NCI-H2029 (cell line): ENCODE measurements around the gene JAM3.

Source experiments
- DNase-seq: peaks from one replicate; lab custom pipeline; 2025; lab: John Stamatoyannopoulos, UW

Gene JAM3

DNA sequence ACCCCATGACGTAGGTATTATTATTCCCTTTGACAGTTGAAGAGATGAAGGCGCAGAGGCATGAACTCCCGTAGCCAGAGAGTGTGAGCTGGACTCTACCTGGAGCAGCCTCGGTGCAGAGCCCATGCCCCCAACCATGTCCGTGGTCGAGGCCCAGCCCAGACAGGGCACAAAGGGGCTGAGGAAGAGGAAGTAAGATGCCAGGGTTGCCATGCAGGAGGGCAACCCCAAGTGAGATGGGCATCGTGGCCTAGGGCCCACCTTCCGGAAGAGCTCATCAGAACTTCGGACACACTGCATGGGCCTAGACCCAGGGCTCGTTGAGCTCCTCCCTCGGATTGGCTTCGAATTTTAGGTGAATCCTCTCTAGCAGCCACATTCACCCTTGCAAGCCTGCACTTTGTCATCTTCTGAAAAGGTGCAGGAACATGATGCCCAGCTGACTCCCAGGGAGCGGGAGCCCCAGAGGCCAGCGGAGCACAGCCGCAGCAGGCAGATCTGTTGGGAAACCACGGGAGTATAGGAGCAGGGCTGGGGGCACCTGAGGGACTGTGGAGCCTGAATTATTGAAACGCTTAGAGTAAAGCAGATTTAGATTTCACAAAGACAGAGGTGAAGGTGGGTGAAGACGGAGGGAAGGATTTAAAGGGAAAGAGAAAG is 29.0 kb upstream of the JAM3 start:
- no peak for DNase-seq

DNA sequence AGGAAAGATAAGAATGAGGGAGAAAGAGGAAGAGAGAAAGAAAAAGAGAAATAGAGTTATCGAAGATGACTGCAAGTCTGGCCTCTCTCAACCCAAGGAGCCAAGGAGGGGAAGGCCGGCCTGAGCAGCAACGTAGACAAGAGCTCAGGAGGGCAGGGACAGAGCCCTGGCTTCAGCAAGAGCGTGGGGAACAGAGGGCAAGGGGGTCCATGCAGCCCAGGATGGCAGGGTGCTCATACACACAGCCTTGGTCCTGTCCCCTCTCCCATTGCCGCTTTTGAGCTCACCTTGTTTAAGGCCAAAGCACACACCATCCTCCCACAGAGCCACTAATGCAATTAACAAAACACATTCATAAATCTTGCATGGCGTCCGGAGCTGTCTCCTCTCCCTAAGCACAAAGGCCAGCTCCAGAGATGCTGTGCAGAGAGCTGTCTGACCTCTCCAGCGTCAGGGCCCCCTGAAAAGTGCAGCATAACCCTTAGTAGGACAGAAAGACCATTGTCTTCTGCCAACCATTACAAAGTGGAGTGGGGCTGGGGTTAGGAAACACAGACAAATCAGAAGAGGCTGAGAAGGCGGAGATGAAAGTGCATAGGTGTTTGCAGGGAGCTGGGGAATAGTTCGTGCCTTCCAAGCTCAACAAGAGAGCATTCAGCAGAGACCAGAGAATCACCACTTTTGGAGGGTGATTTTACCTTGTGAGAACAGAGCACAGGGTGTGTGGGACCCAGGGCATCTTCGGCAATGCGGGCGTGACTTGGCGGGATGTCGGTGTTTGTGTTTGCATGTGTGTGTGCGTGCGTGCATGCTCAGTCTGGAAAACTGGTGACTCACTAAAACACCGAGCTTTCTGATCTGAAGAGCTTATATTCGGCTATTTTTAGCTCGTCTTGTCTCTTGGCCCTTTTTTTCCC is 28.2 kb upstream of the JAM3 start:
- no peak for DNase-seq

GRCh38 chr11:134041349-134041748 is 27.5 kb upstream of the JAM3 start:
- no peak for DNase-seq

DNA sequence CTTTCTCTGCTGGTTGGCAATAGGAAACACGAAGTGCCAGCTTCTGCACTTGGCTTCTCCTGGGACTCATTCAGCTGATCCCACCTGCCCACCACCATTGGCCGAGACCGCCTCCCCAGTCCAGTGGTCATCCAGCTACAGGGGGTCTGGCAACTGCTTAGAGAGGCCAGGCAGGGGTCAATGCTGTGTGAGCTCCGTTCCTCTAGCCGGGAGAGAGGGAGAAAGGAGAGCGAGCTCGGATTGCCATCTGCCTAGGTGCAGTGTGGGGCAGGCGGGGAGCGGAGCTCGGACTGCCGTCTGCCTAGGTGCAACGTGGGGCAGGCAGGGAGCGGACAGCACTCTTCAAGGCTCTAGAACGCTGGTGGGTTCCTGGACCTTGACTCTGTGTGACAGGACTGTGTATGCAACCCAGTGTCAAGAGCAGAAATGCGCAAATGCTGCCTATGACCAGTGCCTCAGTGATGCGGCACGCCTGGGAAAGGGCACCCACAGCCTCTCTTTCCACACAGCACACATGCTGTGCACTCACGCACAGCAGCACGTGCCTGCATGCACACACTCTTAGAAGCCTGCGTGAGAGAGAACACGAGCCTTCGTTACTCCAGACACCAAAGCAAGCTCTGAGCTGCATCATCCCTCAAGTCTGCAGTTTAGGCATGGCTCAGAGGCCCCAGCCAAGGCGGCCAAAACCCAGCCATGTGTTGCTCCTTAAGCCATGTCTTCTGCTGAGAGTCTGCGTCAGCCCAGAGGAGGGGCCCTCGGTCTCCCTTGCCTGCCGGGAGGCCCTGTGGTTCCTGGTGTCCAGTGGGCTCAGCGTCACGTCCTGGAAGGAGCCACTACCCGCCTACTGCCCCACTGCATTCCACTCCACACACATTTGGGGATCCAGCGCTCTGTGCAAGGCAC is 26.8 kb upstream of the JAM3 start:
- DNase-seq, result no peak

GRCh38 chr11:134043821-134044420 is 25.0 kb upstream of the JAM3 start:
- DNase-seq, result no peak

- no peak for DNase-seq
These were observed 24.2 kb upstream of the JAM3 start for GRCh38 chr11:134044514-134045284.

DNA sequence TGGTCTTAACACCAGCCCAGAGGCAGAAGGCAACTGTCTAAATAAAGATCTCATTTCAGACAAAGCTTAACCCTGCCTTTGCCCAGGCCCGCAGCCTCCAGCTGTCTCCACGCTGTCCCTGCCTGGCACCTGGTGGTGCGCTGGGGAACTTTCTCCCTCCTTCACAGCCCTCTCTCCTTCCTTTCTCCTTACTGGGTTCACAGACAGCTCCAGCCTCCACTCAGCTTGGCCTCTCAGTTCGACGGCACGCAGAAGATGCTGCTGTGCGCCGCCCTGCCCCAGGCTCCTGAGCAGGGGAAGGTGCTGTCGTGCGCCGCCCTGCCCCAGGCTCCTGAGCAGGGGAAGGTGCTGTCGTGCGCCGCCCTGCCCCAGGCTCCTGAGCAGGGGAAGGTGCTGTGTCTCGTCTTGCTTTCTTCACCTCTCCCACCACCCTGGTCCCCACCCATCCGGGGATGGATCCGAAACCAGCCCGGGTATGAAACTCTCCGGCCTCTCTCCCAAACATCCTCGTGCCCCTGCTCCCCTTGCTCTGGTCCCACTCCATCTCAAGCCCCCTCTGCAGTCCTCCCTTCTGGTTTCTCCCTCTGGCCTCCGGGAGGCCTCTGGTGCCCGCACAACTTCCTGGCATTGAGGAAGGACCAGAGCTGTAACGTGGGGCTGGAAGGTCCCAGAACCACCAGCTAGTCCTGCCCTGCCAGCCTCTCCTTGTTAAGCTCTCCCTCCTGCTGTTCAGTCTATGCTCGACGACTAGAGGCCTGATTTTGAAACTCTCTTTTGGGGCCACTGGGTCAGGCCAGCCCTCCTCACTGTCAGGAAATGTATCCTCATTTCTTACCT is 22.9 kb upstream of the JAM3 start:
- peak; percentile 38 for DNase-seq

GRCh38 chr11:134046681-134047449 is 22.0 kb upstream of the JAM3 start:
- no peak for DNase-seq

- no peak for DNase-seq
These were observed 21.3 kb upstream of the JAM3 start for GRCh38 chr11:134047586-134047999.

DNA sequence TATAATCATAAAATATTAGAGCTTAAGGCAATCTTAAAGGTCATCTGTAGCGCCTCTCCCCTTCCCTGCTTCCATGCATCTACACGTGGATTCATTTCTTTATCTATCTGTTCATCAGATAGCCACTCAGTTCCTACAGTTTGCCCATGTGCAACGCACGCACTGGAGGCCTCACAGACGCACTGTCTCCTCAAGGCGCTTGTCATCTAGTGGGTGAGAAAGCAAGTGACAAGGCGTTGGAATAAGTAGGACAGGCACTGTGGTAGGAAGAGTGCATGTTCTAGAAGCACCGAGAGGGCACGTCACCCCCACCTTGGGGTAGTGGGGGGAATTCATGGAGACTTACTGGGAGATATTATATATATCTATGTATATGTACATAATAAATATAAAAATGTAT is 20.8 kb upstream of the JAM3 start:
- no peak for DNase-seq

DNA sequence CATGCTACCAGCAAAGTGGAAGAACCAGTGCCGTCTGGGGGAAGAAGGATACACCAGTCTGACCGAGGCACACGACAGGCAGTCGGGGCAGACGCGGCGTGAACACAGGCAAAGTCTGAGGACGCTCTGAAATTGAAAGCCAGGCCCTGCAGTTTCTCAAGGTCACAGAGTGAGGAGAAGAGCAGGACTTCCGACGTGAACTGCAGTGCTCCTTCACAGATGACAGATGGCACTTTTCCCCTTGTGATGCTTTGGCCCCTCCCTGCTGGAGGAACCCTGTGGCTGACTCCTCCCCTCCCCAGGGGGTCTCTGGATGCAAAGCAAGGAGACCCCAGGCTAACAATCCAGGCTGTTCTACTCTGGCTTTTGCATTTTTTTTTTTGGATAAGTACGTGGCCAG is 19.6 kb upstream of the JAM3 start:
- no peak for DNase-seq

DNA sequence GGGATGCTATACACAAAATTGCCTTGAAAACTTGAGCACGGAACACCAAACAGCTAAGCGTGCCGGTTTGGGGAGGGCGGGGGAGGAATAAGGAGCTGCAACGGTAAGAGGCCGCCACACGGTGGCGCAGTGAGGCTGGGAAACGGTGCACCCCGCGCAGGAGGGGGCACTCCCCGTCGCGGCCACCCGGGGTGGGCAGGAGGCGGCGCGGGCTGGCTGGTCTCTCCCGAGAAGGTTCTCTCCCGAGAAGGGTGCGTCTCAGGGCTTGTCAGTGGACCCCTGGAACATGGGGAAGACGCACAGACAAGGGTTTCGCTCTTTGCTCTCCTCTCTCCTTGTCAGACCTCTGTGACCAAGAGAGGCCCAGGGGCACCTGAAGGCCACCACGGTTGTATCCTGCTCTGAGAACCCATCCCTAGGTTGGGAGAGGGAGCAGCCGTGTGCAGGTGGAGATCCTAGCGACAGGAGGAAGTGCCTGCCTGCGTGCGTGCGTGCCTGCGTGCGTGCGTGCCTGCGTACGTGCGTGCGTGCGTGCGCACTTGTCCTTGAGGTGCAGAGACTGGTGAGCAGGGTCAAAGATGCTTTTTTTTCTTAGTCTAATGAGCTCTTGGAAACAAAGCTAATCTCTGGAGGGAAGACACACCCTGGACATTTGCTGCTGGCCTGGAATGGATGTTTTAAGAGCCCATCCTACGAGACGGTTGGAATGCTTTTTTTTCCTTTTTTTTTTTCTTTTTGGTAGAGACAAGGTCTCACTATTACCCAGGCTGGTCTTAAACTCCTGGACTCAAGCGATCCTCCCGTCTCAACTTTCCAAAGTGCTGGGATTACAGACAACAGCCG is 18.1 kb upstream of the JAM3 start:
- peak; percentile 78 for DNase-seq

DNA sequence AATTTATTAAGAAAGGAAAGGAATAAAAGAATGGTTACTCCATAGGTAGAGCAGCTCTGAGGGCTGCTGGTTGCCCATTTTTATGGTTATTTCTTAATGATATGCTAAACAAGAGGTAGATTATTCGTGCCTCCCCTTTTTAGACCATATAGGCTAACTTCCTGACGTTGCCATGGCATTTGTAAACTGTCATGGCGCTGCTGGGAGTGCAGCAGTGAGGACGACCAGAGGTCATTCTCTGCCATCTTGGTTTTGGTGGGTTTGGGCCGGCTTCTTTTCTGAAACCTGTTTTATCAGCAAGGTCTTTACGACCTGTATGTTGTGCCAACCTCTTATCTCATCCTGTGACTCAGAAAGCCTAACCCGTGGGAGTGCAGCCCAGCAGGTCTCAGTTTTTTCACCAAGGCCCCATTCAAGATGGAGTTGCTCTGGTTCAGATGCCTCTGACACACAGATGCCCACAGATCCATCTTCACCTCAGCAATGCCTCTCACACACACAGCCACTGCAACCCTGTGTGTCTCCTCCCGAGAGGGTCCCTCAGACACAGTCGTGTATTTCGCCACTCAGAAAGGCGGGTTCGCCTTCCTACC is 16.4 kb upstream of the JAM3 start:
- no peak for DNase-seq

GRCh38 chr11:134052988-134053945 is 15.6 kb upstream of the JAM3 start:
- no peak for DNase-seq

- DNase-seq, result no peak
These were observed 13.8 kb upstream of the JAM3 start for GRCh38 chr11:134055029-134055428.

DNA sequence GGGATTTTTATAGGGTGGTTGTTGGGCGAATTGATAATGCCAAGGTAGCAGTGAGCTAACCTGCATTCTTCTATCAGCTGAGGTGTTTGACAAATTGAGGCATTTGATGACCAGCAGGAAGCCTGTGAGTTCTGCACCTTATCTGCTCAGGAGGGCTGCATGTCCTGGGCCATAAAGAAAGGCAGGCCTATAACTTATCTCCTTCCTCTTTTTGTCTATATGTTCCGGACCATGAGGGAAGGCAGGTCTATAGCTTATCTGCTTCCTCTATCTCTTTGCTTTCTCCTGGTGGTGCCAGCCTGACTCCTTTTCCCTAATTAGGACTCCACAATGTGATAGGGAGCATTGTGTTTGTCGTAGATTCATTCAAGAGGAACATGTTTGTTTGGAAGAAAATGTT is 8.6 kb upstream of the JAM3 start:
- no peak for DNase-seq
